ENCODE measurements around the gene UACA.
A peak's percentile ranks its signal among the peaks of the same experiment; 100 is the strongest.

Gene UACA

DNA sequence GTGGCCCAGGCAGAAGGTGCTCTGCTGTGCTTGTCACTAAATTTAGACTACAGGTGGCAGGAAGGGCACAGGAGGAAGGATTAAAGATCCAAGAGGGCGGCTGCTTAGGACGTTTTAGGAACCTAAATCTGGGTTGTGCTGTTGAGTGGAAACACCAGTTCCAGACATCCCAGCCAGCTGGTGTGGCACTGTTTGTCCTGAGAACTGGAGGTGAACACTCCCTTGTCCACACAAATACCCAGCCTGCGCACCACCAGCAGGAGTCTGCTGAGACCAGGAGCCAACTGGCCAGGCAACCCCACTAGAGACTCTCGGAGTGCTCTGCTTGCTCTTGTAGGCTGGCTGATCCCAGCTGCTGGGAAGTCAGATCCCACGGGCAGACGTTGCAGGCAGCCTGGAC is 30.3 kb upstream of the UACA start:
- Histone ChIP-seq H3K27ac (peak overlapping the region in 1 of 2 donors; percentile 92), H3K4me3 (no peak overlapping the region)
- DNase-seq (ENCODE audit: low spot score) = no peak
- TF ChIP-seq, protein P1, sequence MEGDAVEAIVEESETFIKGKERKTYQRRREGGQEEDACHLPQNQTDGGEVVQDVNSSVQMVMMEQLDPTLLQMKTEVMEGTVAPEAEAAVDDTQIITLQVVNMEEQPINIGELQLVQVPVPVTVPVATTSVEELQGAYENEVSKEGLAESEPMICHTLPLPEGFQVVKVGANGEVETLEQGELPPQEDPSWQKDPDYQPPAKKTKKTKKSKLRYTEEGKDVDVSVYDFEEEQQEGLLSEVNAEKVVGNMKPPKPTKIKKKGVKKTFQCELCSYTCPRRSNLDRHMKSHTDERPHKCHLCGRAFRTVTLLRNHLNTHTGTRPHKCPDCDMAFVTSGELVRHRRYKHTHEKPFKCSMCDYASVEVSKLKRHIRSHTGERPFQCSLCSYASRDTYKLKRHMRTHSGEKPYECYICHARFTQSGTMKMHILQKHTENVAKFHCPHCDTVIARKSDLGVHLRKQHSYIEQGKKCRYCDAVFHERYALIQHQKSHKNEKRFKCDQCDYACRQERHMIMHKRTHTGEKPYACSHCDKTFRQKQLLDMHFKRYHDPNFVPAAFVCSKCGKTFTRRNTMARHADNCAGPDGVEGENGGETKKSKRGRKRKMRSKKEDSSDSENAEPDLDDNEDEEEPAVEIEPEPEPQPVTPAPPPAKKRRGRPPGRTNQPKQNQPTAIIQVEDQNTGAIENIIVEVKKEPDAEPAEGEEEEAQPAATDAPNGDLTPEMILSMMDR (IDR thresholded peaks at IDR 0.05) = no peak

DNA sequence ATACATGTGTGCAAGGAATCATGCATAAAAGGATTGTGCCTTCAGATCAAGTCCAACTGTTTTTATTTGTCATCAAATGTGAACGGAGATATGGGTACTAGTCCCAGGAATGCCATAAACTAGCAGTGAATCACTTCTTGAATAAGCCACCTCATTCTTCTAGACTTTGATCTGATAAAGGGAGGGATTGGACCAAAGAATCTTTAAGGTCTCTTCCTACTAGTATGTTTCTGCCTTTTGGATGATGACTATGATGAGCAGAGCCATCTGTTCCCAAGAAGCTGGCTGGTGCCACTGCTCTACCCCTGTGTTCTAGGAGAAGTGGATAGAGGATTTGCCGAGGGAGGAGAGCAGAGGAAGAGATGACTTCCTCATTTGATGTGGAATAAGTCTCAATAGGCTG is 28.8 kb upstream of the UACA start:
- TF ChIP-seq, protein P1 (IDR thresholded peaks at IDR 0.05) = no peak
- DNase-seq (ENCODE audit: low spot score) = no peak
- Histone ChIP-seq H3K27ac (no peak overlapping the region), H3K4me3 (no peak overlapping the region)

DNA sequence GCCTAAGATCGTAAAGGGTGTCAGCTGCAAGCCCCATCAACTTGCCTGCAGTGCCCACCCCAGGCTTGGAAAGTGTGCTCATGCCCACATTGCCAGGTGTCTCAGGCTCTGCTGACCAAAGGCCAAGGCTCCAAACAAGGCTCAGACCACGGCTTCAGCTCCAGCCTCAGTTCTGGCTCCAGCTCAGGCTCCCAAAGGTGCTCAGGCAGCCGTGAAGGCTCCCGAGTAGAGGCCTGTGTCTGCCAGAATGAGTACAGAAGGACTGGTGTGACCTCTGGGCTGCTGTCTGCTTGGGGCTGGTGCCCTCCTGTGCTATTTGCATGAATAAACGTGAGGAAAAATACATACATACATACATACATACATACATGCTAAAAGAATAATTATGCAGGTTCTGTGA is 27.9 kb upstream of the UACA start:
- no peak for DNase-seq (ENCODE audit: low spot score)
- Histone ChIP-seq H3K27ac (no peak overlapping the region), H3K4me3 (no peak overlapping the region)
- TF ChIP-seq, protein P1 (IDR thresholded peaks at IDR 0.05) = no peak

DNA sequence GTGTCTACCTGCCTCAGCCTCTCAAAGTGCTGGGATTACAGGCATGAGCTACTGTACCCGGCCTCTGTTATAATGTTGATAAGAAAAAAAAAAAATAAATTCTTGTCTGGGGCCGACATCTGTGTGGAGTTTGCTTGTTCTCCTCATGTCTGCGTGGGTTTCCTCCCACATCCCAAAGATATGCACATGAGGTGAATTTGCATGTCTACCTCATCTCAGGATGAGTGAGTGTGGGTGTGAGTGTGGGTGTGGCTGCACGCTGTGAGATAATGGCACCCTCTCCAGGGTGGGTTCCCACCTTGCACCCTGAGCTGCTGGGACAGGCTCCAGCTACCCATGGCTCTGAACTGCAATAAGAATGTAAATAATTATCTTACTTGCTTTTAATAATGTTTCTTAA is 25.9 kb upstream of the UACA start:
- no peak for DNase-seq (ENCODE audit: low spot score)
- Histone ChIP-seq H3K27ac (no peak overlapping the region), H3K4me3 (no peak overlapping the region)
- TF ChIP-seq, protein P1 (IDR thresholded peaks at IDR 0.05) = no peak

DNA sequence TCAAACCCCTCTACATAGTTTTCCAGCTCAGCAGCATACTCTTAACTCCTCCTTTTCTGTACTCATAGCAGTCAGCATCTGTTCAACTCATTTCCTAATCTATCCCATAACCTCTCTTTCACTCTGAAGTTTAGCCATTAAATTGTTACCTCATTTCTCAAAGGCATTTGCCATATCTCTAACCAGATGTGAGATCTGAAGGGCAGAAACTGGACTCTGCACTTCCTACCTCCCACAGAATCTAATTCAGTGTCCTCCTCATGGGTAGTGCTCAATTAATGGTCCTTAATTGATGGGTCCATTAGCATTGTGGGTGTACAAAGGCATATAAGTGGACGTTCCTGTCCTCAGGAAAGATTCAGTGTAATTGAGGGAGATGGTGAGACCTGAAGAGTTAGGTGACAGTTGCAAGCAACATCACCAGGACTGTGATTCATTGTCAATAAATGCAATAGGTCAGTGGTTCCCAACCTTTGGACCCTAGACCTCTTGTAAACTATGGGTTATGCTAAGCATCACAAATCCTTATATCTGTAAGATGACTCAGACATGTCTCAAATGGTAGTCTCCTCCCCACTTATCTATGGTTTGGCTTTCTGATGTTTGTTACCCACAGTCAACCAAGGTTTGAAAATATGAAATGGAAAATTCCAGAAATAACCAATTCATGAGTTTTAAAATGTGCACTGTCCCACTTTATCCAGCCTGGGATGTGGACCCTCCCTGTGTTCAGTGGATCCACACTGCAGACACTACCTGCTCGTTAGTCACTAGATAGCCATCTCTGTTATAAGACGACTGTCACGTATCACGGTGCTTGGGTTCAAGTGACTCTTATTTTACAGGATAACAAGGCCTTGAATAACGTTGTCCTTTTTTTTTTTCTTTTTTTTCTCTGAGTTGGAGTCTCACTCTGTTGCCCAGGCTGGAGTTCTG is 25.0 kb upstream of the UACA start:
- DNase-seq (ENCODE audit: low spot score) = no peak
- TF ChIP-seq, protein P1 (IDR thresholded peaks at IDR 0.05) = no peak
- H3K4me3 ChIP-seq = no peak overlapping the region
- no peak overlapping the region for H3K27ac ChIP-seq

DNA sequence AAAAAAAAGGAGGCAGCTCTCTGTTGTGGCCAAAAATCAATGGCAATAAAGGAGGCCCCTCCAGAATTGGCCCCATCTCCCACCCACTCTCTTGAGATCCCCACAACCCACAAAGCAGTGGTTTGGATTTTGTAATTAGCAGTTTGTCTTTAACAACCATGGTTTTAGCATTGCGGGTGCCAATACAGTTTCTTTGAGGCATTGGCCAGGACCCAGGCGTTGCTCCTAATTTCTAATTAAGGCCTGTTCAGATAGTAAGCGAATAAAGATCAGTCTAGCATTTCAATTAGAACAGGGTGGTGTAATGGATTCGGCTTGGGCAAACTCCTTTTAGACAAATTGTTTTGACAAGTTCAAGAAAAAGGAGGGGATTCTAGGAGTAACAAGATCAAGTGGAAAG is 23.6 kb upstream of the UACA start:
- no peak for DNase-seq (ENCODE audit: low spot score)
- TF ChIP-seq, protein P1 (IDR thresholded peaks at IDR 0.05) = no peak
- no peak overlapping the region for H3K27ac ChIP-seq

DNA sequence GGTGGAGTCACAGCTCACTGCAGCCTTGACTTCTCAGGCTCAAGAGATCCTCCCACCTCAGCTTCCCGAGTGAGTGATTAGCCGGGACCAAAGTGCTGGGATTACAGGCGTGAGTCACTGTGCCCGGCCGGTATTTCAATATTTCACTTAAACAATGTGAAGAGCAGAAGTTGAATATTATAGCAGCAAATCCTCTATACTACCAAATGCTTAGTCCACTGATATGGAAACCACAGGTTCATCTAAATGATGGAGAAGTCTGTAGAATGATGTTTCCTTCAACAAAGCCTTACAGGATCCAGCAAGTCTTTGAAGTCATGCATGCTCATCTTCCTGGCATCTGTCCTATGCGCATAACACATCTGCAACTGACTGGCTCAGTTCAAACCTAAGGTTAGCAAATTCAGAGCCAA is 20.3 kb upstream of the UACA start:
- H3K27ac ChIP-seq = no peak overlapping the region
- TF ChIP-seq, protein P1 (IDR thresholded peaks at IDR 0.05) = no peak
- no peak for DNase-seq (ENCODE audit: low spot score)
- H3K4me3 ChIP-seq = no peak overlapping the region

More for the DNA sequence above, 23.6 kb upstream of the UACA start:
- no peak overlapping the region for H3K4me3 ChIP-seq

Data from coronary artery (tissue), 2 donors.